ENCODE results near the gene SESN3.
A peak's percentile ranks its signal among the peaks of the same experiment; 100 is the strongest.

DNA sequence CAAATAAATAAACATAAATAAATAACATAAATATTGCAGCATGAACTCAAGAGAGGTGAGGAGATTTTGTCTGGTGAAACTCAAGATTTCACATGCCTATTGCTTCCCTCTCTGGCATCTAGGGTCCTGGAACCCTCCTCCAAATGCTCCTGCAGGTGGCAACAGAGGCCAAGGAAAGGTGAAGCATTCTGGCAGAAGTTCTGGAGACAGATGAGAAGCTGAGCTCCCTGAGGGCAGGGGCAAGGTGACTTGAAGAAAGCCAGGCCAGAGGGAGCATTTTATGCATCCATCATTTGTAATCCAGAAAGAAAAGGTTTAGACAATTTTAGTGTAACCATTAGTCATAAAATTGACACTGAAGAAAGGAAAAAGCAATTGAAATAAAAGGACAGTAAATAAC lies 76.5 kb downstream of the SESN3 start:
- TF ChIP-seq POLR2A (IDR thresholded peaks at IDR 0.05) = no peak
- TF ChIP-seq, protein P1, sequence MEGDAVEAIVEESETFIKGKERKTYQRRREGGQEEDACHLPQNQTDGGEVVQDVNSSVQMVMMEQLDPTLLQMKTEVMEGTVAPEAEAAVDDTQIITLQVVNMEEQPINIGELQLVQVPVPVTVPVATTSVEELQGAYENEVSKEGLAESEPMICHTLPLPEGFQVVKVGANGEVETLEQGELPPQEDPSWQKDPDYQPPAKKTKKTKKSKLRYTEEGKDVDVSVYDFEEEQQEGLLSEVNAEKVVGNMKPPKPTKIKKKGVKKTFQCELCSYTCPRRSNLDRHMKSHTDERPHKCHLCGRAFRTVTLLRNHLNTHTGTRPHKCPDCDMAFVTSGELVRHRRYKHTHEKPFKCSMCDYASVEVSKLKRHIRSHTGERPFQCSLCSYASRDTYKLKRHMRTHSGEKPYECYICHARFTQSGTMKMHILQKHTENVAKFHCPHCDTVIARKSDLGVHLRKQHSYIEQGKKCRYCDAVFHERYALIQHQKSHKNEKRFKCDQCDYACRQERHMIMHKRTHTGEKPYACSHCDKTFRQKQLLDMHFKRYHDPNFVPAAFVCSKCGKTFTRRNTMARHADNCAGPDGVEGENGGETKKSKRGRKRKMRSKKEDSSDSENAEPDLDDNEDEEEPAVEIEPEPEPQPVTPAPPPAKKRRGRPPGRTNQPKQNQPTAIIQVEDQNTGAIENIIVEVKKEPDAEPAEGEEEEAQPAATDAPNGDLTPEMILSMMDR (IDR thresholded peaks at IDR 0.05) = peak in 2 of 3 experiments; percentile 31 to 32
- no peak for TF ChIP-seq POLR2AphosphoS5 (IDR thresholded peaks at IDR 0.05; ENCODE audit: insufficient read depth in 1 of 2, low read depth in 1 of 2)

Data from vagina (tissue), 2 donors.